GM20431 (cell line): Measurements from ENCODE around the gene DNAH2.

Experiments used
- in situ Hi-C: fragments of 300-500 bp; cut with MseI, MboI; formaldehyde crosslinking; loops from one replicate; pipeline ENCODE4 v1.15.0; 2020; ENCODE audit warnings: low sequenced_read_pairs; ENCODE audit not compliant: unreplicated experiment

DNAH2 gene

DNA sequence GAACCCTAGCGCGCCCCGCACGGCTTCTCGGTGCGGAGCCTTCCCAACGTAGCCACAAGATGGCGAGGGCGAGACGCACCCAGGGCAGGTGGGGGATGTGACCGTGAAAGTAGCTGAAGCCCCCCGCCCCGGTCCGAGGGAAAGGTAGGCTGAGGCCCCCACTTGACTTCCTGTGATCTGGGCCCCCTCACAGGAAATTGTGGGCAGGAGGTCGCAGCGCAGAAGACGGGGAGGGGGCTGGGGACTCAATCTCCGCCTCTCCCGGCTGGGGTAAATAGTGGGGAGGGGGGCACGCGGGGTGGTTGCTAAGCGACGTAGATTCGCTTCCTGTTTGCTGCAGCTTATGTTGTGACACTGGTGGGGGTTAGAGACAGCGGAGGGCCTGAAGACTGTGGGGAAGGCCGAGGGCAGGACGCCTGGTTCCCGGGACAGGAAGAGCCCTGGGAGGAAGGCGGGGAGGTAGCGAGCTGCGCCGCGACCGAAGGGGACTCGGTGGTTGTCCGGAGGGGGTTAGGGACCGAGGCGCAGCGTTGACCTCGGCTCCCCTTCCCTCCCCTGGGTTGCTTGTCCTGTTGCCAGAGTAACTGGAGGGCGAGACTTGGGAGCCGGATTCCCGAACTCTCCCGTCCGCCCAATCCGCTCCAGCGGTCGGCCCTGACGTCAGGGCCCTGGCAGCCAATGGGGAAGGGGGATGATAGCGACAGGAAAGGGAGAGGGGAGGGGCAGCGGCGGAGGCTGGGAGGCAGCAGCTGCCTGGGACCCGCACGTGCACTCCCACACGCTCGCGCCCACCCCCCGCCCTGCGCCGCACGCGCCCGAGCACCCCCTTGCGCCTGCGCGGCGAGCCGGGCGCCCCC, 117.6 kb downstream of the DNAH2 start:
- in situ Hi-C loops, result no loop called here

DNA sequence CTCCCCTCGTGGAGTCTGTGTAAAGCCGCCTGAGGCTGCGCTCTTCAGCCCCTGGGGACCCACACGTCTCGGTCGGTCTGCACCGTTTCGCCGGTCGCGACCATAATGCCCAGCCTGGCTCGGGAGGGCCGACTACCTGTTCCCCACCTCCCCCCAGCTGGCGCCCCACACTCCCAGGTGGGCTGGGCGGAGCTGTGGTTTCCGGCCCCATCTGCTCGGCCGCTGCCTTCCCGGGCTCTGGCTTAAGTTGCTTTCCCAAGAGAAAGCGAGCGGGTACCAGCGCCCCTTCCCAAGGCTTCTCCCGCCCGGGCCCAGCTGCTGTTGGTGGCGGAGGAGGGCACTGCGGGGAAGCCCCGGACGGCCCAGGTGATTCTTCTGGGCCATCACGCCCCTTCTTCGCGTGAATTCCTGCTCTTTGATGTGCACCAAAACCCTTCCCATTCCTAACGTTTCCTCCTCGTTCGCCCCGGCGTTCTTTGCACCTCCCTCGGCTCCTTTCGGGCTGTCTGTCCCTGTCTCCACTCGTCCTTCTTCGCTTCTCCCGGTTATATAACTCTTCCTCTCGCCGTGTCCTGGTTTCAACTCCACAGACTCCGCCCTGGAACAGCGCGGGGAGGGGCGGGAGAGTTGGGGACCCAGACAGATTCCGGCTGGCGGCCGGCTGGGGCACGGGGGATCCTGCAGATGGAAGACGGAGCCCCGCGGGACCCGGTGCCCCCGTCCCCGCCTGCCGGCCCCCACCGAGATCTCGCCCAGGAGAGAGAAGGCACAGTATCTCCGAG, 118.5 kb downstream of the DNAH2 start:
- in situ Hi-C loops, result no loop called here

DNA sequence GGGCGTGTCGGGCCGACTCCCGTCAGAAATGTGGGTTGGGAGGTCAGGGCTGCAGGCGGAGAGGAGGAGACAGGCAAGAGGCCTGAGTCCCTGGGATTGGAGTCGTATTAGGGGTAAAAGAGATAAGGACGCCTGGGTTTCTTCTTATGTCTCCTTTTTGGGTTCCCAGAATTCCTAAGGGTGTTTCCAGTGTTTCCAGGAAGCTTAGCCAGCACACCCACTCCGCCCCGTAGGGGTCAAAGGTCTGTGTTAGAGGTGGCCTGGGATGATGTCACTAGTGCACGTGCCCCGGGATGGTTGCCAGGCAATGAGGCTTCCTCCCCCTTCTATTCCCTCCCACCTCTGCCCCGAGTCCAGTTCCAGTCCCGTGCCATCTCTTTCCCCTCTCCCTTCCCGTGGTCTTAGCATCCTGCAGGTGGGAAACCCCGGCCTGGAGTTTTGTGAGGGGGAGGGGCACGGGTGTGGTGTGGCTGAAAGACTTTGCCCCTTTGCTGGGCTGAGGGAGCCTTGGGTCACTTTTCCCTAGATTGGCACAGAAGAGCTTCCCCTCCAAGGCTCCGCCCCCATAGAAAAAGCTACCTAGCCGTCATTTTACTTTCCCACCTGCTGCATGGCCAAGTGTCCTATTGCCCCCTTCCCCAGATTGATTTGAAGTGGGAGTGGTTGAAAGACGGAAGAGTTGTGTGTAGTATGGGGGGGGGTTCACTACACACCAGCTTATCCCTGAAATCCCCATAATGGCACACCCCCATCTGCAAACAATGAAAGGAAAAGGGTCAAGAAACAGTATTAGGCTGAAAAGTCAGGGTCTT, 119.3 kb downstream of the DNAH2 start:
- in situ Hi-C loops, result no loop called here

DNA sequence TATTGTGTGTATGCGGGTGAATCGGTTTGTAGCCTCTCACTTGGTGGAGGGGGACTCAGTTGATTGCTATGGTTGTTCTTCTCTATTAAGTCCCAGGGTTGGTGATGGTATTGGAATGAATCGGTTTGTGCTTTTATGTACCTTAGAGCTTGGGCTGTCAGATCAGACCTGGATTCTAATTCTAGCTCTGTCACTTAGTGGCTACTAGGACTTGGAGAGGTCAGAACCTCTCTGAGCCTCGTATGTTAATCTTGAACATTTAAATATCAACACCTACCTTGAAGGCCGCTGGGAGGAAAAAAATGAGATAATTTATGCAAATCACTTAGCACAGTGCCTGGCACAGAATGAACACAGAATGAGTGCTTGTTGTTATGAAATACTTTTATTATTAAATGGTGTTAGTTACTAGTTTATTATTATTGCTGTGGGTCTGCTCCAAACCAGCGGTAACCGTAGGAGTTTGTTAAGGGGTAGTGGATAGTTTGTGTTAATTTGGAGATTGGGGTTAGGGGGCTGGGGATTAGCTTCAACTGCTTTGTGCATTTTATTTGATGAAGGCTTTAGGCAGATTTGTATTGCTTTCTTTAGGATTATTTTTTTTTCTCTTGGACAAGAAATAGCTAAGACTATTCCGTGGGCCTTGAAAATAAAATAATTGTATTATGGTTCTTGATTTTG, 120.0 kb downstream of the DNAH2 start:
- in situ Hi-C loops, result no loop called here

DNA sequence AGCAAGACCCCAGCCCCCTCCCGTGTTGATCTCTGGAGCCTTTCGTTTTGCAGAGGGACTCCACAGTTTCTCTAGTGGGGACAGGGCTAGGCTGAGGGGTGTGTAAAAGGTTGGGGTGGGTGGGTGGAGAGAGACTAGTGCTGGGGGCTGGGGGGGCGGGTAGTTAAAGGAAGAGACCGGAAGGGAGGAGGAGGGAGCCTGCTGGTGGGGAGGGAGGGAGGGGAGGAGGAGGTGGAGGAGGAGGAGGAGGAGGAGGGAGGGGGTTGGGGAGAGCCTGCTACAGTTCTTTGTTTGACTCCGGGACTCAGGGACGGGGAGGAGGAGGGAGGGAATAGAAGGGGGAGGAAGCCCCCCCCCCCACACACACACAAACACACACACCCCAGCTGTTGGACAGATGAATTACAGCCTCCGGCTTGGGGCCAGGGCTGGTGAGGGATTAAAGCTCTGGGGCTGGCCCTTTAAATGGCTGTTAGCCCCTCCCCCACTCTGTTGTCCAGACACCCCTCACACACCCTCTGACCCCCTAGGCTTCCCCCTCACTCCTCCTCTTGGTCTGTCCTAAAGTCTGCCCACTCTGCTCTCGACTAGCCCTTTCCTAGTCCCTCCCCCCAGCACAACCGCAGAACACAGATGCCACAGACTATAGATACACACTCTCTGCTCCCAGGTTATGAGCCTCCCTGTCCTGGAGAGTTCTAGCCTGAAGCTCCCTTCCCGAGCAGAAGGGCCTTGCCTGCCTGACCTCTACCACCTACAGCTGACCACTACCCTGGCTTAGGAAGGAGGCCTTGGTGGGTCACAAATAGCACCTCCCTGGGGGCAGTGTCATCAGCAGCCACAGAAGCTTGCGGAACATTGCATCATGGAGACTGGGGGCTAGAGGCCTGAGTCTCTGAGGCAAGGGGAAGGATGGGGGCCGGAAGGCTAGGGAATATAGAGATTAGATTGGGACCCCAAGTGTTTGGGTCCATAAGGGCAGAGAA, 120.8 kb downstream of the DNAH2 start:
- in situ Hi-C loops, result no loop called here

DNA sequence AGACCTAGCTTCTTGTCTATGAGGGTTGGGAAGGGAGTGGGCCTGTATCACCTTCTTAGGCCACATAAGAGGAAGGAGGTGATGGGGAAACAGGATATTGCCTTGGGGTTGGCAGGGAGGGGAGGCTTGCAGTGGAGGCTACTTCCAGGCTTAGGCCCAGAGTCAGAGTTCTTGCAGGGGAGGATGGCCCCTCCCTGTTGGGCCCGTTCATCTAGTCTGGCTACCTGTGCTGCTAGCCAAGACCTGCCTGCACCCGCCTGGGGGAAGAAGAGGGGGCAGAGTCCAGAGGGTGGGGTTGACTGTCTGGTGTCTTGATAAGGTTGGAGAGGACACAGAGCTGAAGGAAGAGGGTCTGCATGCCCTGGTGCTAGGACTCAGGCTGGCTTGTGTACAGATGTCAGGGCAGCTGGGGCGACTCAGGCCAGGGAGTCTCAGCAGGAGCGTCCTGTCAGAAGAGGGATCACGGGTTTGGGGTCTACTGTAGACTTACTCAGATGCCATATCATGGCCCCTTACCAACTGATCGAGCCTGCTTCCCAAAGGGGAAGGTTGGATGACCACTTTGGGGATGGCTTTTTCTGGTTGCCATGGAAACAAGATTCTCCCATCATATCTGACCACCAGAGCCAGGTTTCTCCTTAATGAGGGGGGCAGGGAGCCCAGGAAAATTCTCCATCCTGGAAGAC, 121.8 kb downstream of the DNAH2 start:
- in situ Hi-C loops, result no loop called here

DNA sequence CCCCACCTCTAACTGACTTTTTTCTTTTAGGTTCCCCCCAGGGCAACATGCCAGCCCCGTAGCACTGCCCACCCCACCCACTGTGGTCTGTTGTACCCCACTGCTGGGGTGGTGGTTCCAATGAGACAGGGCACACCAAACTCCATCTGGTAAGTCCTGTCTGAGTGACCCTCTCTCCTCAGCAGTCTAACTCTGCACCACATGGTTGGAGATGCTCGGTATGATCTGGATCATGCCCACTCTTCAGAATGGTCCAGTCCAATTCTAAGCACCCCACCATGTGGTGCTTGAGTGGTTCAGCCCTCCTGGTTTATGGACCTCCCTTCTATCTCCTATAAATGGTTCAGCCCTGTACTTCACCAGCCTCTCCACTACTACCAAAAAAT, 122.3 kb downstream of the DNAH2 start:
- in situ Hi-C loops, result no loop called here

DNA sequence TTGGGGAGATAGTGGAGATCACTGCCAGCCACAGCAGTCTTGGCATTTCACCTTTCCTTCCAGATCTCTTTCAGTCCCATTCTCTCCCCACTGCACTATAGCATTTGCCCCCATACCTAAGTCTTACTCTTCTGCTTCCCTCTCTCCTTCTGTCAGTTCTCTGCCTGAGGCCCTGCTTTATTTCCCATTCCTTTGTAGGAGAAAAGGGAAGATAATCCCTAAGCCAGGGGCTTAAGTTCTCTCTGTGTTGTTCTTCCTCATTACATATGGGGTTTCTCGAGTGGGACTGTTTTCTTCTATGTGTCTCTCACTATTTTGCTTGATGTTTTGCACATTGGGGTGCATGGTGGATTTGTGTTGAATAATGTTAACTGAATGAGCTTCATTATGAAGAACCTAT, 122.9 kb downstream of the DNAH2 start:
- in situ Hi-C loops, result no loop called here

DNA sequence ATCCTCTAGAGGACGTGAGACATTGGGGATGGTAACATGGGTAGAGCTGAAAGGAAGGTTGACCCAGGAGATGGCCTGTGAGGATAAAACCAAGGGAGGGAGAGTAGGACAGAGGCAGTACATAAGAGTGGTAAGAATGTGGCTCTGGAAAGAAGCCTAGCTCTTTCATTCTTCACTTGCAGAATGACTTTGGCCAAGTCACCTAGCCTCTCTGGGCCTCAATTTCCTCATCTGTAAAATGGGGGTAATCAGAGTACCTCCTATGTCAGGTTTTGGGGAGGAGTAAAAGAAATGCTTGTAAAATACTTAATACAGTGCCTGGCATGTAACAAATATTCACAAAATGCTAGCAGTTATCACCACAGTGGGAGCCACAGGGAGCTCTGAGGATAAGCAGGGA, 123.3 kb downstream of the DNAH2 start:
- in situ Hi-C loops, result no loop called here

DNA sequence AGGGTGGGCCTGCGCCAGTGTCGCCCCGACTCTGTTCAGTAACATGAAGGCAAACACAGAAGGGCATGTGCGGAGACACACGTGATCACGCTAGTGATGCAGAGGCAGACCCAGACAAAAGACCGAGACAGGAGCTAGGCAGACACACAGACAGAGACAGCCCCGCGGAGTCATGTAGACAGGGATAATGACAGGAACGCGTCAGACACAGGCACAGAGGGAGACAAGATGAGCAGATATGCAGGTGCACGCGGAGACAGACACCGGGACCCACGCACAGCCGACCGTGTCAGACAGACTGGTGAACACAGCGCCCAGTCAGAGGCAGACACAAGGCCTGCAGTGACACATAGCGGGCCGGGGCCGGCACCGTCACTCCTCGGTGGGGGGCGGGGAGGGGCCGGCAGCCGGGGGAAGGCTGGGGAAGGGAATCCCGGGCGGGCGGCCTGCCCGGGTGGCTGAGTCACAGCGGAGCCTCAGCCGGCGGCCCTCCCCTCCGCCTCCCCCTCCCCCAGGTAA, 123.9 kb downstream of the DNAH2 start:
- in situ Hi-C loops, result no loop called here

DNA sequence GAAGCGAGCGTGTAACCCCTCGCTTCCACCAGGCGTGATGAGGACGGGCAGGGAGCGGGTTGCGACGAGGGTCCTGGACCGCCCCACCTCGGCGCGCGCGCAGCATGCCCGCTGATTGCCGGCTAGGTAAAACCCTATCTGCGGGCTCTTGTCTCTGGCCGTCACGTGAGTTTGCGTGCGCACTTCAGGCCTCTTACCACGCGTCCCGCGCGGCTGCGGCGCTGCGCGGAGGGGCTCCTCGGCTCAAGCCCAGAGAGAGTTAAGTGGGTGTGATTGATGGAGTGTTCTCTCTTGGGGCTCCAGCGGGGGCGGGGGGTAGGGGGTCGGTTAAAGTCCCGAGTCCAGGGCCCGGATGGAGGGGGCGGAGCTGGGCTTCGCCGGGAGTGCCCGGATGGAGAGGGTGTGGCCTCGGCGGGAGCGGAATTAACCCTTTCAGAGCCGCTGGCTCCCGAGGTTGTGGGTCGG, 124.4 kb downstream of the DNAH2 start:
- in situ Hi-C loops, result no loop called here

DNA sequence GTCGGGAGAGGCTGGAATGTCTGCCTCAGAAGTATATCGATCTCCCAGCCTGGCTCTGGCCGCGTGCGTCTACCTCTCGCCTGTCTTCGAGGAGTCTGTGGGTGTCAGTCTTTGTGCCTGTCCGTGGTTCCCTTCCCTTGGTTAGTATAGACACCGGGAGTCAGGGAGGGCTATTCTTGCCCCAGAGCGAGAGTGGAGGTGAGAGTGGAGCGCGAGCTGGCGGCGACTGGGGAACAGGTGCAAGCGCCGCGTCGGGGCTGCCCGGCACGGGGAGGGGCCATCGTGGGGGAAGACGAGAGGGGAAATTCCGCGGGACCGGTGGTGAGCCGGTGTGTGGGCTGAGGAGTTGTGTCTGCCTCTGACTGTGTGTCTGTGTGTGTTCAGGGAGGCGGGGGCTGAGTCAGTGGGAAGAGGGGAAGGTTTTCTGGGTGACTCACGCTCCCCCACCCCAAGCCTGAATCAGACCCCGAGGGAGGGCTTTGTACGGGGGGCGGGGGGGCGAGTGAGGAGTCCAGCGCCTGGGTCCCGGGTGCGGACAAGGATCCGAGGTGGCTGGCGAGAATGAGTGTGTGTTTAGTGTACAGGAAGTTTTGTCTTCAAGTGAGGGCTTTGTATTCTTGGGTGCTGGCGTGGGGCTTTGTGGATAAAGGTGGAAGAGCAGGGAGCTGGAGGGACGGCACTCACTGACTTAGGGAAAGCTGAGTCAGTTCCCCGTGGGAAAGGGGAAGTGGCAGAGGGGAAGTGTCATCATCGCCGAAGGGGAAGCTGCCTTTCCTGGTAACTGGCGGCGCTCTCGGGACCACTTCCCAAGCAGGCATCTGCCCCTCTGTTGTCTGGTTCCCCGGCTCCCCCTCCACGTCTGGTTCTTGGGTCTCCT, 125.1 kb downstream of the DNAH2 start:
- in situ Hi-C loops, result no loop called here

DNA sequence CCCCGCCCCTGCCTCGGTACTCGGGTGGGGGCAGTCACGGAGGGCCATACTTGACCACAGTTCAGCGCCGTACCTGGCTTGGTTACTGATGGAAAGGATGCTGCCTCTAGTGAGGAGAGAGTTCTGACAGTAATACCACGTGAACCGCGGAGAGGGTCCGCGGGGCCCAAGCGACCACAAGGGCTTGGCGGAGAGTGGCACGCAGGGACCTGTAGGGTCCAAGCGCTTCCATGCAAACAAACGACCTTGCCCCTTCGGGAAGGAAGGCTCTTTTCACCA, 125.7 kb downstream of the DNAH2 start:
- in situ Hi-C loops, result no loop called here

DNA sequence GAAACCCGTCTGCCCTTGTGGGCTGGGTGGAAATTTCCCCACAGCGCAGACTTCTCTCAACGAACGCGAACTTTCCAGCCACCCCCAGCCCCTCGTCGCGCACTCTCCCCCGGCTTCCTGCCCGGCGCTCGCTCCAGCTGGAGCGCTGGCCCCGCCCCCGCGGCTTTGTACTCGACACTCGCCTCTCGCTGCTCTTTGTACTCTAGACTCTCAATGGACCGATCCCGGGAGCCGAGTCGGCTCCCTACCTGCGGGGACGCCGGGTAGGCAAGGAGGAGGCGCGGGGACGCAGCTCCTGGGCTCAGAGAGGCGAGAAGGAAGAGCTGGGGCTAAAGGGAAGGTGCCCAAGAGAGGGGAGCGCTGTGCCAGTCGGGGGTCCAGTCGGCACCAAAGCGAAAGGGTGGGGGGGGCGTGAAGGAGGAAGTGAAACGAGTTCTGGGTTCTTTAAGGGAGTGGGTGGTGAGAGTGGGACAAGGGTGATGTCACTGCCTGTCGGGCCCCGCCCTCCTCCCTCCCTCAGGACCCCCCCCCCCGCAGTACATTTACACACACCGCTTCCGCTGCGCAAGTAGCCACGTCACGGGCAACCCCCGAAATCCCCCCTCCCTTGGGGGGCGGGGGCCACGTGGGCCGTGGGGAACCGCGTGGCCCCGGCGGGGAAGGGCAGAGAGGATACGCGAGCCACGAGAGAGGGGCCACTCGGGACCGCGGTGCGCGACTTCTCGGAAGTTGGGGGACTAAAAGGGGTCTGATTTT, 126.2 kb downstream of the DNAH2 start:
- in situ Hi-C loops, result no loop called here

DNA sequence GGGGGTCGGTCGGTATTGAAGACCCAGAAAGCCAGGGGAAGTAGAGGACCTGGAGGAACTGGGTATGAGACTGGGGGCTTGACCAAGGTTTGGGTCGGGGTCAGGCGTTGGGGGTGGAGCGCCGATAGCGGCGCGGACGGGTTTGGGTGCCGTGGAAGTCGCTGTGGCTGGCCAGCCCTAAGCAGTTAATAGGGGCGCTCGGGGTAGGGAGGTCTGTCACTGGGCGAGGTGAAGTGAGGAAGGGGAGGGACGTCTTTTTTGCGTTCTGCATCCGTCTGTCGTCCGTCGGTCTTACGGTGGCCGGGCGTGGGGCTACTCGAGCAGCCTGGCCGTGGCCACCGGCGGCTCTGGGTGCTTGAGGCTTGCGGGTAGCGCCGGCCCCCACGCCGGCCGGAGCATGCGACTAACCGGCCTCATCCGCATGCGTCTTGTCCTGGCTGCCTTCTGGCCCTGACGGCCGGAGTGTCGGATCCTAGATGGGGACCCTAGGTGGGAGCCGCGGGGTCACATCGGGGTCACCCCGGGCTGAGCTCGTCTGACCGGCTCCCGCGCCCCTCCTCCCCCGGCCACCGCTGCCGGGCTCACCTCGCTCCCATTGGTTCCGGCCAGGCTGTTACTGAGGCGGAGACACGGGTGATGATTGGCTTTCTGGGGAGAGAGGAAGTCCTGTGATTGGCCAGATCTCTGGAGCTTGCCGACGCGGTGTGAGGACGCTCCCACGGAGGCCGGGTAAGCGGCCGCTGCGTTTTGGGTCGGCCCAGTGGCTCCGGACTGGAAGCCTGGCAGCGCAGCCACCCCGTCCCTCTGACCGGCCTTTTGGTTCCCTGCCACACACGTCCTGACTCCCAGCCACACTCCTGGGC, 127.0 kb downstream of the DNAH2 start:
- in situ Hi-C loops, result no loop called here
